ENCODE results near the gene PUSL1.

DNA sequence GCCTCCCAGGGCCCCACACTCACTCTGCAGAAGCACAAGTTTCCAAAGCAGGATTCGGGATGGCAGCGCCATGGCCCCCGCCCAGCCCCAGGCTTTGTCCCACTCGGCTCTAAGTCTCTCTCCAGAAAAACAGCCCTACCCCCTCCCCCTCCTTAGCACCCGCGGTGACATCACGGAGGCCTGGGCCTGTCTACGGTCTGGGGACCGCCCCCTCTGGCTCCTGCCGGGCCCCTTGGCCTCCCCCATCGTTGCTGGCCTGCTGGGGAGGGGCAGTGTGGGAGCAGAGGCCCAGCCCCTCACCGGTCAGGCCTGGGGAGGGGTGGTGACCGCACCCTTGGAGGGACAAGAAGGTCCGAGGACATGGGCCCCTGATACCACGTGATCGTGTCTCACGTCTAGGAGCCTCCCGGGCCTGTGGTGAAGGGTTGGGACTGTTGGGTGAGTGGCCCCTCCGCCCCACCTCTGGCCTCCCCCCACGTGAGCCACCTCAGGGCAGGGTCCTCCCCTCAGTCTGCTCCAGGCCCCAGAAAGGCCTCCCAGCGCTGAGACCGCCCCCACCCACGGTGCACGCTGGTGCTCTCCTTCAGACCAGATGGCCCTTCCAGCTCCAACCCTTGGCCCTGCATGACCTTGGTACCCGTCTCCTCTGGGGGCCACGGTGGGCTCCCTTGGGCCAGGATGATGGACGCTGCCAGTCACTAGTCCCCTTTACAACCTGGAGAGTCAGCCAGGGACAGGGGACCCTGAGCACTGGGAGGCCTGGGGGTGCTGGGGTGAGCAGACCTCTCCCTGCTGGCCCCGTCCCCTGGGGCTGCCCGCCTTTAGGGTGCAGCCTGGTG is 50.3 kb downstream of the PUSL1 start, which contains the start of gene MXRA8:
- TF ChIP-seq, protein P1, sequence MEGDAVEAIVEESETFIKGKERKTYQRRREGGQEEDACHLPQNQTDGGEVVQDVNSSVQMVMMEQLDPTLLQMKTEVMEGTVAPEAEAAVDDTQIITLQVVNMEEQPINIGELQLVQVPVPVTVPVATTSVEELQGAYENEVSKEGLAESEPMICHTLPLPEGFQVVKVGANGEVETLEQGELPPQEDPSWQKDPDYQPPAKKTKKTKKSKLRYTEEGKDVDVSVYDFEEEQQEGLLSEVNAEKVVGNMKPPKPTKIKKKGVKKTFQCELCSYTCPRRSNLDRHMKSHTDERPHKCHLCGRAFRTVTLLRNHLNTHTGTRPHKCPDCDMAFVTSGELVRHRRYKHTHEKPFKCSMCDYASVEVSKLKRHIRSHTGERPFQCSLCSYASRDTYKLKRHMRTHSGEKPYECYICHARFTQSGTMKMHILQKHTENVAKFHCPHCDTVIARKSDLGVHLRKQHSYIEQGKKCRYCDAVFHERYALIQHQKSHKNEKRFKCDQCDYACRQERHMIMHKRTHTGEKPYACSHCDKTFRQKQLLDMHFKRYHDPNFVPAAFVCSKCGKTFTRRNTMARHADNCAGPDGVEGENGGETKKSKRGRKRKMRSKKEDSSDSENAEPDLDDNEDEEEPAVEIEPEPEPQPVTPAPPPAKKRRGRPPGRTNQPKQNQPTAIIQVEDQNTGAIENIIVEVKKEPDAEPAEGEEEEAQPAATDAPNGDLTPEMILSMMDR (IDR thresholded peaks at IDR 0.05), result no peak
- TF ChIP-seq POLR2A (IDR thresholded peaks at IDR 0.05), result no peak
- TF ChIP-seq POLR2AphosphoS5 (IDR thresholded peaks at IDR 0.05), result peak in 1 of 3 donors; percentile 23
- no peak for TF ChIP-seq EP300 (IDR thresholded peaks at IDR 0.05)

Data from stomach (tissue), 4 donors.